Measurements from ENCODE around the gene USP25.

USP25 gene, protein sequence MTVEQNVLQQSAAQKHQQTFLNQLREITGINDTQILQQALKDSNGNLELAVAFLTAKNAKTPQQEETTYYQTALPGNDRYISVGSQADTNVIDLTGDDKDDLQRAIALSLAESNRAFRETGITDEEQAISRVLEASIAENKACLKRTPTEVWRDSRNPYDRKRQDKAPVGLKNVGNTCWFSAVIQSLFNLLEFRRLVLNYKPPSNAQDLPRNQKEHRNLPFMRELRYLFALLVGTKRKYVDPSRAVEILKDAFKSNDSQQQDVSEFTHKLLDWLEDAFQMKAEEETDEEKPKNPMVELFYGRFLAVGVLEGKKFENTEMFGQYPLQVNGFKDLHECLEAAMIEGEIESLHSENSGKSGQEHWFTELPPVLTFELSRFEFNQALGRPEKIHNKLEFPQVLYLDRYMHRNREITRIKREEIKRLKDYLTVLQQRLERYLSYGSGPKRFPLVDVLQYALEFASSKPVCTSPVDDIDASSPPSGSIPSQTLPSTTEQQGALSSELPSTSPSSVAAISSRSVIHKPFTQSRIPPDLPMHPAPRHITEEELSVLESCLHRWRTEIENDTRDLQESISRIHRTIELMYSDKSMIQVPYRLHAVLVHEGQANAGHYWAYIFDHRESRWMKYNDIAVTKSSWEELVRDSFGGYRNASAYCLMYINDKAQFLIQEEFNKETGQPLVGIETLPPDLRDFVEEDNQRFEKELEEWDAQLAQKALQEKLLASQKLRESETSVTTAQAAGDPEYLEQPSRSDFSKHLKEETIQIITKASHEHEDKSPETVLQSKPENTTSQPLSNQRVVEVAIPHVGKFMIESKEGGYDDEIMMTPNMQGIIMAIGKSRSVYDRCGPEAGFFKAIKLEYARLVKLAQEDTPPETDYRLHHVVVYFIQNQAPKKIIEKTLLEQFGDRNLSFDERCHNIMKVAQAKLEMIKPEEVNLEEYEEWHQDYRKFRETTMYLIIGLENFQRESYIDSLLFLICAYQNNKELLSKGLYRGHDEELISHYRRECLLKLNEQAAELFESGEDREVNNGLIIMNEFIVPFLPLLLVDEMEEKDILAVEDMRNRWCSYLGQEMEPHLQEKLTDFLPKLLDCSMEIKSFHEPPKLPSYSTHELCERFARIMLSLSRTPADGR

DNA sequence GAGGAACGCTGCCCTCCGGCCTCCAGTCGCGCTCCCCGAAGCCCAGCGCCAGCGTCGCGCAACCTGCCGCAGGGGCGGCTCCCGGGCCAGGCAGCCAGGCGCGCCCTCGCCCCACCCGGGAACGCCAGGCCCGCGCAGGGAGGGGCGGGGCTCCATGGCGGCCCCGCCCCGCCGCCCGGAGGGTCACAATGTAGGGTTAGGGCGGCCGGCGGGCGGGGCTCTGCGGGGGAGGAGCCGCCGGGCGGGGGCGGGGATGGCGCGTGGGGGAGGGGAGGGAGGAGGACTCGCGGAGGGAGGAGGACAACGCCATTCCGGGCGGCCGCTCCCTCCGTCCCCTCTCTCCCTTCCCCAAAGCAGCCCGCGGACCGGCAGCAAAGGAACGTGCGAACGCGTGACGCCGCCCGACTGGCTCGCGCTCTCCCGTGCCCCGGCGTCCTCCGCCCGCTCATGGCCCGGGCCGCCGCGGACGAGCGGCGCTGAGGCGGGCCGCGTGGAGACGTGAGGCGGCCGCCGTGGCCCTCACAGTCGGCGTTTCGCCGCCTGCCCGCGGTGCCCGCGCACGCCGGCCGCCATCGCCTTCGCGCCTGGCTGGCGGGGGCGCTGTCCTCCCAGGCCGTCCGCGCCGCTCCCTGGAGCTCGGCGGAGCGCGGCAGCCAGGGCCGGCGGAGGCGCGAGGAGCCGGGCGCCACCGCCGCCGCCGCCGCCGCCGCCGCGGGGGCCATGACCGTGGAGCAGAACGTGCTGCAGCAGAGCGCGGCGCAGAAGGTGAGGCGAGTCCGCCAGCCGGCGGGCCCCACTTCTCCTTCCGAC is at the start of gene USP25:
Gene USP25 (plus strand): TSS at position 309 of the 810 bp plus-strand sequence. CDS start 412 bp downstream, at position 721.
- DNase-seq, result peak; percentile 50

DNA sequence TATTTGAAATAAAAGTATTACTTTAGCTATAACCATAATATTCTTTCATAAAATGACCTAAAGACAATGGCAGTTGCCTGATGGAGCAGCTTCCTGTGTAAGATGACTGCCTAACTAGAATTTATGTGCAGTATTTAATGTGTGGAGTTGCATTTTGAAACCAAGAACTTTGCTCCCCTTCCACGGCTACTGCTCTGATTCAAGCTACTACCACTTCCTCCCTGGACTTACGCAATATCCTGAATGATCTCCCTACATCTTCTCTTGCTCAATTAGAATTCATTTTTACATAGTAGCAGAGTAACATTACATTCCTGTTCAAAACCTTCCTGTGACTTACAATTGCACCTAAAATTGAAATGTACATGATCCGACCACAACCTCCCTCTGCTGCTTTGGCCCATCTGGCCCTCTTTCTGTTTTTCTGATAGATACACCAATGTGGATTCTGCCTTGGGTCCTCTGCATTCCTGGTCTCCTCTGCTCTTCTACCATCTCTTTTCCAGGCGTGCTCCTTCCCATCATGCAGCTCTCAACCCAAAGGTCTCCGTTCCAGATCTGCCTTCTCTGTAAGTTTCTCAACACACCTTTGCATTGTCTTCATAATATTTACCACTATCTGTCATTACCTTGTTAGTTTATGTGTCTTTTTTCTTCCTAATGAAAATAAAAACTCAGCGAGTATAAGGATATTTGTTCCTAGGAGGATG is 47.4 kb upstream of the USP25 start:
- DNase-seq, result no peak

DNA sequence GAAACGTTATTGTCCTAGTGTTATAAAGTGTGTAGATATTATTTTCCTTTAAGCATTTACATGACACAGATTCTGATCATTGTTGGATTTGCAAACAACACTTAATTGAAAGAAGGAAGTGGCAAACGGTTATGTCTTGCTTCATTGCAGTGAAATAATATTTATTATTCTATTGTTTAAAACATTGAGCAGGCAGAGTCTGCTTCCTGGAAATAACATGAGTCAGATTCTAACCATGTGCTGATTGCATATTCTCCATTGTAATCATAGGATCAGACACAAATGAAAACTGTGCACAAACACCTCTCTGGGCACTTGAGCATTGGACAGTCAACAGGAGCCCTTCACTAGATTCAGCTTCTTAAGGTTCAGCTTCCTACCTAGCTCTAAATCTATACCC is 46.8 kb upstream of the USP25 start:
- DNase-seq, result peak; percentile 34

DNA sequence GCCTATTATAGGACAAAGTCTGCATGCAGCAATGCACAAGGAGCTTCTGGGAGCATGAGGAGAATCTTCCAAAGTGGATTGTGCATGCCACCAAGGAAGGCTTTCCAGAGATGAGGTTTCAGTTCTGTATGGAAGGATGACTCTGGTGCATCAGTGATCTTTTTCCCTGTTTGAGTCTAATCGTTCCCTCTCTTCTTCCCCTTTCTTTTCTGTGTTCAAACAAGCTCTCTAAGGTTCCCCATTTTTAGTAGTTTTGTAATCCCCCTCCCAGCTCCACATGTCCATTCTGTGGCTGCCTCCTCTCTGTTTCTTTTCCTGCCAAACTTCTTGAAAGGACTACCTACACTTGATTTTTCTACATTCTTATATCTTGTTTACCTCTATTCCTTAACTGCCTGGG is 43.3 kb upstream of the USP25 start:
- DNase-seq, result no peak

DNA sequence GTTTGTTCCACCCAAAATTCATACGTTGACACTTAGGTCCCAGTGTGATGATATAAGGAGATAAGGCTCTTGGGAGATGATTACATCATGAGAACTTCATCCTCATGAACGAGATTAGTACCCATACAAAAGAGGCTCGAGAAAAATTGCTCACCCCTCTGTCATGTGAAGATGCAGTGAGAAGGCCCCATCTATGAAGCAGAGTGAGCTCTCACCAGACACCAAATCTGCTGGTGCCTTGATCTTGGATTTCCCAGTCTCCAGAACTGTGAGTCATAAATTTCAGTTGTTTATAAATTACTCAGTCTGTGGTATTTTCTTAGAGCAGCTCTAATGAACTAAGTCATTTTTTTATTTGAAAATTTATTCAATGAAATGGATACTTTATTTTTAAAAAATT is 42.6 kb upstream of the USP25 start:
- DNase-seq, result no peak

DNA sequence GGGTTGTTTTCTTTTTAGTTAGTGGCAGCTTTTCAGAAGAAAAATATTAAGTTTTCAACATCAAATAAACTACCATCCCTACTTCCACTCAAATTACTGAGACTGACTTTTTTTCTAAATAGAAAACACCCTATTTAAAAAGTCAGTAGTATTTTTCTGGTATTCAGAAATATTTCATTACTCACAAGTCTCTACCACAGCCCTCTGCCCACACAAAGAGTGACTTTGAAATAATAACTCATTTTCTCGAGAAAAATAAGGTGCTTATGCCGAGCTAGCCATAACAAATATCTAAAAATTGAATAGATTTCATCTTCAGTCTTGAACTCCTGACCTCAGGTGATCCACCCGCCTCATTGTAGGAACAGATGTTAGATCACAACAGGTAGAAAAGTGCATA is 41.8 kb upstream of the USP25 start:
- no peak for DNase-seq

DNA sequence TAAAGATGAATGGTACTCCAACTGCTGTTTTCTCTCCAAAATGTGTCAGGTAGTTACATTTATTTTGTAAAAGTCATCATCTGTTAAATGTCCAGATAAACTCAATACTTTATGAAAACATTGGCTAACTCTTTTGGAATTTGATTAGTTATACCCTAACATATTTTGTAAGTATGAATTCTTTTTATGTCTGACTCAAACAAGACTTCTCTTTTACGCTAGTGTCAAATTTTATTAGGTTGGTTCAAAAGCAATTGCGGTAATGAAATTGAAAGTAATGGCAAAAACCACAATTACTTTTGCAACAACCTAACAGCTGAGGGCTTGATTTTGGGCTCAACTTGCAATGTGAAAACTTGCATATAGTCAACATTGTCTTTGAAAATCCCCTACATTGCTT is 41.0 kb upstream of the USP25 start:
- DNase-seq, result no peak

DNA sequence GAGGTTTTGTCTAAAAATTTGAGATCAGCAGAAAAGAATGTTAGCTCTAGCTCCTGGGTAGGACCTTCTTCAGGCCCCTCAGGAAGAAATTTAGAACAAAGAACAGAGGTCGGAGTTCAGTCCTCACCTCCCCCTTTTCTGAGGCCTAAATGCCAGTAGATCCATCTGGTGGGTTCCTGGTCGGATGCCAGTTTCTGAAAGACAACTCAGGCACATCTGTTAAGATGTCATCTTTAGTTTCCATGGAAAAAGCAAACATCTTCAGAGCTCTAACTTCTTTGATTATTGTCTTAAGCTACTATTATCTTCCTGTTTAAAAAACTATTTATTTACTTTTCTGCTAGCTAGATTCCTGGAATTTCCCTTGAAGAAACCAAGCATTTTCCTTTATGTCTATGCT is 37.1 kb upstream of the USP25 start:
- DNase-seq, result no peak

DNA sequence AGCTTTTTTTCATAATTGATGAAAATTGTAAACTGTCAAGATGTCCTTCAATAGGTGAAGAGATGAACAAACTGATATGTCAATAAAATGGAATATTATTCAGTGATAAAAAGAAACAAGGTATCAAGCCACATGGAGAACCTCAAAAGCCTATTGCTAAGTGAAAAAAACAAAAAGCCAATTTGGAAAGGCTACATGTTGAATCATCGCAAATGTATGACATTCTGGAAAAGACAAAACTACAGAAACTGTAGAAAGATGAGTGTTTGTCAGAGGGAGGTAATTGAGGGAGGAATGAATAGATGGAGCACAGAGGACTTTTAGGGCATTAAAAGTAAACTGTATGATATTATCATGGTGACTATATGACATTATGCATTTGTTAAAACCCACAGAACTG is 34.5 kb upstream of the USP25 start:
- DNase-seq, result no peak

DNA sequence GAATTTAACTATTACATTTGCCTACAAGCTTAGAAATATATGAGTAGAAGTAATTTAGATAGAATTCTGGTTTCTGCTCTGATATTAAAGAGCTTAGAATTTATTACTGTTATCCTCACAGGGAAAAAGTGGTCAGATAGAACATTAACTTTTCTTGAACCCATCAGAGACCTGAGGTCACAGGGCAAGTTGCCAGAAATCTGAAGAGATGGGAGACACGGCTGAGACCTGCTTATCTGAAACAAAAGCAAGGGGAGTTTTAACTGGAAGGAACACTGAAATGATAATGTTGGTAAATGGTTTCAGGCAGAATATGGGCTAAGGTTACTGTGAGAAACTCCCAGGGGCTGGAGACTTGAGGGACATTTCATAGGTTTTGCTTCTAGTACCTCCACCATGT is 28.0 kb upstream of the USP25 start:
- DNase-seq, result no peak

DNA sequence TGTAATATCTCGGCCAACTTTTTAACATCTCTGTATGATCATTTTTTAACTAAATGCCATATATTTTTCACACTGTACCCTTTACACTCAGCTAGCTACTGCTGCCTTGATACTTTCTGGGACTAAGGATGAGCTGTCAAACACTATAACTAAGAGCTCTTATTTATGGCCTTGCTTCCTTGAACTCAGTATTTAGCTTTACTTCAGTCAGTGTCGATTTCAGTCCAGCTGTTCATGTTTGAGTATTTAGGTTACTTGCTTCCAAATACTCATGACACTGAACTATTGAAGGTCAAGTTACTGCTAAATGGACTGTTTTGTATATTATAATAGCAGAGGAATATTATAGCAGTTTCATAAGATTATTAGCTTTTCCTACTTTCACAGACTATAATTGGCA is 25.9 kb upstream of the USP25 start:
- DNase-seq, result no peak

DNA sequence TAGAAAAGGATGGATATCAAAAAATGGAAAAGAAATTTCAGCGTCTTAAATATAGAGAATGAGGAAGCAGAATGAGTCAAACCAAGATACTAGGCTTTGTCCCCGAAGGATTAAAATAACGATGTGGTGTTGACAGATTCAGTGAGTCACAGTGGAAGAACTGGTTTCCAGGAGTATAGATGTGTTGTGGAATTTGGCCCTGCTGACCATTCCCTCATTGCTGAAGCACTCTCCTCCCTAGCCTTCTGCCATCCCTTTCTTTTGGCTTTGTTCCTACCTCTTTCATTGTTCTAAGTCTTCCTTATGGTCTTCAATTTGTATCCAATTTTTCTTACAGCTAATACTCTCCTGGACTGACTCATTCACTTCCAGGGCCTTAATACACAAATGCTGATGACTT is 23.1 kb upstream of the USP25 start:
- no peak for DNase-seq

DNA sequence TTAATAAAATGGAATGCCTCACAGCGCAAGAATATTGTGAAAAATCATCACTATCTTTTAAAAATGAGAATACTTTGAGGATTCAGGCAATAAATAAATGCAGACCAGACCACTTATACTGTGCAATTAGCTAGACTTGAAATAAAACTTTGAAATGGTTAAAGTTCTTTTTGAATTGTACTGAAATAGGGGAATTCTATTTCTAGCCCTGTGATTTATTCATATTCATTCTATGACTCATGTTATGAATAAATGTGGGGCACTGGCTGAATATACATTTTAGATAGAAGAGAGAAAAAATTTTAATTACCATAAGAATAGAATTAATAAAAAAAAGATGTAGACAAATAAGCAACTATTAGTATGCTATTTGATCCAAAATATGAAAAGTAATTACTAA is 16.4 kb upstream of the USP25 start:
- DNase-seq, result no peak

DNA sequence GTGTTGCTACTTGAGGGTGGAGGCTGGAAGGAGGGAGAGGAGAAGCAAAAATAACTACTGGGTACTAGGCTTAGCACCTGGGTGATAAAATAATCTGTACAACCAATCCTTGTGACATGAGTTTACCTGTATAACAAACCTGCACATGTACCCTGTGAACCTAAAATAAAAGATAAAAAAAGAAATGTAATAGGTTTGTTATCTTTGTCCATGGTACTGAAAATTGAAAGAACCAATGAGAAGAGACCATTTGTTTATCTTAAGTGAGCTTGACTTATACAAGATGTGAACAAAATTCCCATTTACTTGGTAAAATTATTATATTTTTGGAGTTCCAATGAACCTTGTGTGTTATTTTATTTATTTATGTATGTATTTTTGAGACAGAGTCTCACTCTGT is 11.1 kb upstream of the USP25 start:
- DNase-seq, result no peak

DNA sequence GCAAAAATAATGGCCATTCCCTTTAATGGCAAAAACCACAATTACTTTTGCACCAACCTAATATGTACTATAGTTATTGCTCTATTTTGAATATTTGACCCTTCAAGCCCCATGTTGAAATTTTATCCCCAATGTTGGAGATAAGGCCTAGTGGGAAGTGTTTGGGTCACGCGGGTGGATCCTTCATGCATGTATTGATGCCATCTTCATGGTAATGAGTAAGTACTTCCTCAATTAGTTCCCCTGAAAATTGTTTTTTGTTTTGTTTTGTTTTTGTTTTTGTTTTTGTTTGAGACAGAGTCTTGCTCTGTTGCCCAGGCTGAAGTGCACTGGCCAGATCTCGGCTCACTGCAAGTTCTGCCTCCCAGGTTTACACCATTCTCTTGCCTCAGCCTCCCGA is 9.8 kb upstream of the USP25 start:
- DNase-seq, result no peak

DNA sequence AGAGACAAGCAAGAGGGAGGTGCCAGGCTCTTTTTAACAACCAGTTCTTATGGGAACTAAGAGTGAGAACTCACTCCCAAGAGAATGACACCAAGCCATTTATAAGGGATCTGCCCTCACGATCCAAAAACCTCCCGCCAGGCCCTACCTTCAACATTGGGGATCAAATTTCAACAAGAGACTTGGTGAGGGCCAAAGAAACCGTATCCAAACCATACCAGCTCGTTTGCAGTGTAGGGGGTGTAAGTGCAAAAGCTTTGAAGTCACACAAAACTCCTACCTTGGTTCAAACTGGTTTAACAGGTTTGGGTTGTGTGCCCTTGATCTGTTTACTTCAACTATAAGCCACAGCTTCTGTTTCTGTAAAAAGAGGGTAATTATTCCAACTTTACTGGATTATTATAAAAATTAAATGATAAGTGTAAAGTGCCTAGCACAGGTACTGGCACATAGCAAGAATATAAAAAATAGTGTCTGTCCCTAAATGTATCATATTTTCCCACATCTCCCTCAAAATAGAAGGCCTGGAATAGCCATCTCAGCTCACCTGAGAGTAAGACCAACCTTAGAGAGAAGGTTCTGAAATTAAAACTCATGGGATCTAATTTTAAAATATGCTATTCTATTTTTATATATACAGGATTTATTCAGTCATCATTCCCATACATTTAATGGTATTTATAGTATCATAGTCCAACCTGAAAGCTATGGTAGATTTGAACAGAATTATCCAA is 7.0 kb upstream of the USP25 start:
- DNase-seq, result no peak

DNA sequence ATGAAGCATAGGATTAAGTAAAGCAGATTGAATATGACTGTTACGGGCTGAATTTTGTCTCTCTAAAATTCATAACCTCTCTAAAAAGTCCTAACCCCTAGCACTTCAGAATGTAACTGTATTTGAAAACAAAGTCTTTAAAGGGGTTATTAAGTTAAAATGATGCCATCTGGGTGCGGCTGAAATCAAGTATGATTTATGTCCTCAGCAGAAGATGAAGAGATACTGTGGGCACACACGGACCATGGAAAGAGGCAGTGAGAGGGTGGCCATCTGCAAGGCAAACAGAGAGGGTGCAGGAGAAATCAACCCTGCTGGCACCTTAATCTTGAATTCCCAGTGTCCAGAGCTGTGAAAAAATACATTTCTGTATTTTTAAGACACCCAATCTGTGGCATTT is 3.8 kb upstream of the USP25 start:
- no peak for DNase-seq

DNA sequence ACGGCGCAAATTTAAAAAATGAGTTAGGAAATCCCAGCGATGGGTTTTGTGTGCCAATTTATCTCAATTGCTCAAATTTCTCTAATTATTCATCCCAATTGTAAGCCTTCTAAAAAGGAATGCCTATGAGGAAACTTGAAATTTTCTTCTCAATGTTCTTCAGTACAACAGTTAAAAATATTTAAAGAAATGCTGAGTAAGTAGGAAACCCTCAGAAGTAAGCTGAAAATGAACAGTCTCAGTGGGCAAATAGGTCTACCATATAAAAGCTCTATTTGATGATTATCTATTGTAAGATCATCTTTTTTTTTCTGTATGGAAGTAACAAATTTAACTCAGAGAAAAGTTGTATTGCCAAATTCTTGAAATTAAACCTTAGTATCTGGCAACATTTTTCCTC is 1.7 kb upstream of the USP25 start:
- no peak for DNase-seq

DNA sequence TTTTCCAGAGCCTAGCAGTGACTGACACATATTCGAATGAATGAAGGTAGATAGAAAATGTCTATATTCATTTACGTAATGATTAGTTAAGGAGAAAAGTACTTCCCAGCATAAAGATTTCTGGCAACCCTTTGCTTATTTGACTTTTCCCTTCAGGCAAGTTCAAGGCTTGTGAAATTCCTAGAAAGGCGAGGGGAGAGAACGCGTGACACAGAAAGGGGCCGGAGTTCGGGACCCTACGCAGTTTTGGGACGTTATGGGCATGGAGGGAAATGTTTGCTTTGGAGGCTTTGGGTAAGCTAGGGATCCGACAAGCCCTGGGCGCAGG is 472 bp upstream of the USP25 start:
- DNase-seq, result no peak

DNA sequence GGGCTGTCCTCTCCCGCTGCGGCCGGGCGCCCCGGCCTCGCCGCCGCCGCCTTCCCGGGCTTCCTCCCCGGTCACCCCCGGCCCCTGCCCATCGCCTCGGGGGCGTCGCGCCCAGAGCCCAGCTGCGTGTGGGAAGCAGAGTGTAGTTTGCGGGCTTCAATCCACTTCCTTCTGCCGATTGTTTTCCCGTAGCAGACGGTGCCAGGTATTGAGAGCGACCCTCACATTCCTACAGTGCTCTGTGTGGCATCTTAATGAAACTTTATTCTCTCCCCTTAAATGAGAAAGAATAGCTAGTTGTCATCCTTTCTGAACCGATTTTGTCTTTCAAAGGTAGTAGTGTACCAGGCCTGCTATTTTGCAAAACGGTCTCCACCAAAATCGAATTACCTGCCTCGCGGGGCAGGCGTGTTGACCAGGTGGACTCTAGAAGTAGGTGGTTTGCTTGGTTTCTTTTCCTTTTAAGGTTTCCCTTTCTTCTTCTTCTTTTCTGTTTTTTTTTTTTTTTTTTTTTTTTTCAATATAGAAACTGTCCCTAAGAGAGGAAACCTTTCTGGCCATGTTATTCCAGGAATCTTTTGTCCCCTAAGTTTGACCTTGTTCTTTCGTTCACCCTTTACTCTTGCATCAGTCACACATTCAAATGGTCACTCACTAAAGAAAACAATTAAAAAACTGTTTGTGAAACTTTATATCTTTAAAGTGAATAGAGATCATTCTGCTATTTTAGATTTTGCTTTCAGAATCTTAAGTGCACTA is 881 bp downstream of the USP25 start:
- no peak for DNase-seq

DNA sequence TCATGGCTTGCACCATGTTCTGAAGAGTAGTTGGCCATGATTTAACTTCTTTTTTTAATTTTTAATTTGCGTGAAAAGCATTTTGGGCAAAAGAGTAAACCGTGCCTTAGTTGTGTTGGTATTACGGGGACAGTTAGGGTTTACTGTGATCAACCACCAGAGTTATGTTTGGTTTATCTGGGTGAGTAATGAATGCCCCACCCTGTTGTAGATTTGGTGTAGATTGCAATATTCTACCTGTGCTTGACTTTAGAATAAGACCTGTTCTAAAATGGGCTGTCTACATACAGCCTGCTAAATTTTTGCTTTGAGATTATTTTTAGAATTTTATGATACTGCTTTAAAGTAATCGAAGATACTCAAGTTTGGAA is 1.4 kb downstream of the USP25 start:
- DNase-seq, result no peak

Data from NCI-H2029 treated with DMSO at 0.1 percent for 48 hours (cell line).